Measurements from ENCODE around the gene ELL2.

GRCh38 chr5:95942414-95942813 lies 19.2 kb downstream of the ELL2 start:
- TF ChIP-seq CTCF (IDR thresholded peaks at IDR 0.05) = no peak
- TF ChIP-seq POLR2A (IDR thresholded peaks at IDR 0.05) = no peak
